T-cell (primary cell): ENCODE data around the gene CGB1. TPM values are rescaled to one million over a fixed set of nuclear protein-coding genes. Genes with fewer than 3 reads are reported as not detected.

Source experiments
- ATAC-seq, 4 experiments: fragments of 200-7000 bp in 3 of 4; fragments of 150-1000 bp in 1 of 4; cut with Tn5 transposase; replicated peaks in 1 of 4; 1 replicate in 3 of 4; 2 replicates in 1 of 4; pipeline ENCODE4 v1.10.0; 2021; ENCODE audit warnings: moderate library complexity in 3 of 4, mild to moderate bottlenecking in 2 of 4, moderate number of reproducible peaks in 1 of 4
- CTCF ChIA-PET, 2 donors: fragments of 300-600 bp; sonication (Branson Sonifier 250); formaldehyde crosslinking; loops; one replicate each; lab custom pipeline; 2022; ENCODE audit warnings: antibody characterized with exemption in 2 of 2; lab: Charles Lee
- POLR2A ChIA-PET, 2 donors: fragments of 300-600 bp; sonication (Branson Sonifier 250); formaldehyde crosslinking; loops; one replicate each; lab custom pipeline; 2022; ENCODE audit warnings: antibody characterized with exemption in 2 of 2; lab: Charles Lee
- DNase-seq, 35 experiments: peaks; one replicate each; pipeline versions ENCODE4 v3.0.0 to v3.0.0-alpha.2; 2013 to 2023
- H3K27ac ChIP-seq: one replicate; pipeline ENCODE4 v1.5.1; 2013; ENCODE audit warnings: low read length
- H3K27me3 ChIP-seq, 2 experiments: replicated peaks in 1 of 2; 1 replicate in 1 of 2; 2 replicates in 1 of 2; pipeline versions ENCODE4 v1.6.1 to v1.7.0; 2013; ENCODE audit warnings: low read length in 1 of 2, mixed read lengths in 1 of 2; ENCODE audit not compliant: control insufficient read depth in 2 of 2, insufficient read depth in 2 of 2; ENCODE audit errors: extremely low read depth in 1 of 2
- H3K36me3 ChIP-seq, 2 donors: 1 replicate in 1 of 2; 2 replicates in 1 of 2; pipeline versions ENCODE4 v1.6.1 to v1.7.0; 2013; ENCODE audit warnings: low read length in 1 of 2; ENCODE audit not compliant: control insufficient read depth in 2 of 2, insufficient read depth in 1 of 2; ENCODE audit errors: extremely low read depth in 1 of 2
- H3K4me1 ChIP-seq, 2 experiments: 1 replicate in 1 of 2; 2 replicates in 1 of 2; pipeline versions ENCODE4 v1.6.1 to v1.7.0; 2013; ENCODE audit warnings: low read length in 2 of 2, mixed read lengths in 1 of 2; ENCODE audit not compliant: insufficient read depth in 2 of 2, control insufficient read depth in 1 of 2; ENCODE audit errors: extremely low read depth in 1 of 2
- H3K4me3 ChIP-seq, 2 donors: 1 replicate in 1 of 2; 2 replicates in 1 of 2; pipeline versions ENCODE4 v1.5.1 to v1.7.0; 2013; ENCODE audit warnings: mild to moderate bottlenecking in 2 of 2, low read length in 1 of 2, moderate library complexity in 1 of 2; ENCODE audit not compliant: control insufficient read depth in 1 of 2; ENCODE audit errors: extremely low read depth in 1 of 2
- H3K9me3 ChIP-seq: 2 replicates; pipeline ENCODE4 v1.7.0; 2013
- H3K27ac Mint-ChIP-seq, 2 donors: one replicate each; pipeline ENCODE4 v1.8.0; 2020 to 2021; ENCODE audit warnings: mild to moderate bottlenecking in 2 of 2, mixed read lengths in 2 of 2
- H3K27me3 Mint-ChIP-seq, 2 donors: one replicate each; pipeline ENCODE4 v1.8.0; 2021 to 2022; ENCODE audit warnings: mixed read lengths in 2 of 2
- H3K36me3 Mint-ChIP-seq: one replicate; pipeline ENCODE4 v1.8.0; 2021; ENCODE audit warnings: mixed read lengths
- H3K4me1 Mint-ChIP-seq, 3 donors: one replicate each; pipeline ENCODE4 v1.8.0; 2020 to 2022; ENCODE audit warnings: mixed read lengths in 3 of 3, mild to moderate bottlenecking in 1 of 3
- H3K4me3 Mint-ChIP-seq, 3 donors: one replicate each; pipeline ENCODE4 v1.8.0; 2020 to 2022; ENCODE audit warnings: mild to moderate bottlenecking in 3 of 3, mixed read lengths in 3 of 3, moderate library complexity in 3 of 3
- H3K9me3 Mint-ChIP-seq, 3 donors: one replicate each; pipeline ENCODE4 v1.8.0; 2020 to 2022; ENCODE audit warnings: mixed read lengths in 3 of 3
- WGBS: methylation state at CpG from one replicate; pipeline ENCODE4 v1.1.5; 2013; ENCODE audit warnings: missing lambda C conversion rate; ENCODE audit not compliant: insufficient coverage; 5-methylcytosine and 5-hydroxymethylcytosine counted together
- total RNA-seq, 35 experiments: library from RNA in 6 of 35; stranded (reverse) in 6 of 35; fragments of 120-200 nt in 1 of 35; gene quantifications; one replicate each; pipeline versions ENCODE4 v1.2.1 to v1.2.4 and lab custom pipeline; 2013 to 2026

CGB1 gene
- total RNA-seq, 5 donors from 2014 or later (not counting 1 experiment from before 2014, with no cell fraction given), result not detected

GRCh38 chr19:48993175-48994034 is 43.3 kb downstream of the CGB1 start, which contains the start of the genes GYS1 and RUVBL2:
Gene GYS1, minus strand, starts transcription at chr19:48993309. Its CDS starts 197 bp downstream, at chr19:48993112.
Gene RUVBL2, plus strand, starts transcription at chr19:48993887. Its CDS starts 25 bp downstream, at chr19:48993912.
- DNase-seq, result peak; percentile 97 to 100 (median 99)
- CTCF ChIA-PET, result interaction anchor here (0.5 to 1.9 kb wide), 46 partner anchors 10 to 857 kb away, joined by 3 to 16 read pairs (median 4); partner anchors contain the start of genes AP2A1 (in 1 of the 2), DBP (in 1 of the 2), HSD17B14 (in 1 of the 2) and LIN7B (in 1 of the 2)
- WGBS, result 0% methylated on average over 44 of the region's 56 CpGs

GRCh38 chr19:48992581-48993174 is 44.0 kb downstream of the CGB1 start:
- Histone ChIP-seq H3K36me3 (peaks cover 0 to 10% of the 10 kb centered on the region in 2 donors), H3K27me3 (no peaks in the 10 kb centered on the region), H3K4me1 (peaks cover 3 to 41% of the 10 kb centered on the region in 2 experiments), H3K9me3 (no peaks in the 10 kb centered on the region), H3K27ac (peak overlapping the region; percentile 72), H3K4me3 (peak overlapping the region; percentile 84 to 95)
- Mint-ChIP-seq H3K36me3 (peaks cover 11% of the 10 kb centered on the region), H3K9me3 (no peaks in the 10 kb centered on the region), H3K4me1 (peaks cover 37 to 57% (median 46%) of the 10 kb centered on the region in 3 donors), H3K4me3 (peak overlapping the region; percentile 92 to 95 (median 94)), H3K27ac (peak overlapping the region; percentile 92 to 95), H3K27me3 (no peaks in the 10 kb centered on the region)
- CTCF ChIA-PET, result interaction anchor here (0.9 to 1.9 kb wide), 18 partner anchors 9 to 858 kb away, joined by 3 to 16 read pairs (median 4); partner anchors contain the start of genes NUCB1 (in 1 of the 2) and PTOV1 (in 1 of the 2)
- POLR2A ChIA-PET, result interaction anchor here in 1 of 2 donors (0.6 to 1.1 kb wide), 3 partner anchors 121 to 882 kb away, joined by 3 to 5 read pairs (median 3); partner anchors contain the start of gene PLA2G4C
- 0% methylated on average over 16 of the region's 20 CpGs for WGBS
- no peak for ATAC-seq
- DNase-seq, result peak in 4 of 35 experiments; percentile 11 to 13 (median 11)

More at GRCh38 chr19:48993175-48994034, 43.3 kb downstream of the CGB1 start, which contains the start of the genes GYS1 and RUVBL2:
- Mint-ChIP-seq H3K27ac (peak within 1 kb of the TSS; percentile 92 to 95), H3K4me1 (peaks cover 40 to 54% (median 46%) of the 10 kb centered on the region in 3 donors), H3K4me3 (peak within 1 kb of the TSS; percentile 92 to 95 (median 94)), H3K27me3 (no peaks in the 10 kb centered on the region), H3K36me3 (peaks cover 11% of the 10 kb centered on the region), H3K9me3 (no peaks in the 10 kb centered on the region)
- Histone ChIP-seq H3K27ac (peak within 1 kb of the TSS; percentile 86), H3K27me3 (no peaks in the 10 kb centered on the region), H3K4me3 (peak within 1 kb of the TSS; percentile 84 to 95), H3K36me3 (peaks cover 0 to 4% of the 10 kb centered on the region in 2 donors), H3K9me3 (no peaks in the 10 kb centered on the region), H3K4me1 (peaks cover 3 to 41% of the 10 kb centered on the region in 2 experiments)
- POLR2A ChIA-PET, result interaction anchor here (0.5 to 1.1 kb wide), 11 partner anchors 31 to 1954 kb away, joined by 3 to 5 read pairs (median 3); partner anchors contain the start of gene NUCB1 (in 1 of the 2)
- peak; percentile 89 to 96 (median 94) for ATAC-seq

- Histone ChIP-seq H3K27me3 (no peaks in the 10 kb centered on the region), H3K4me1 (peaks cover 3 to 41% of the 10 kb centered on the region in 2 experiments), H3K4me3 (peak overlapping the region; percentile 84 to 95), H3K9me3 (no peaks in the 10 kb centered on the region), H3K27ac (no peak overlapping the region), H3K36me3 (peaks cover 0 to 10% of the 10 kb centered on the region in 2 donors)
- Mint-ChIP-seq H3K27ac (peak overlapping the region; percentile 92 to 95), H3K36me3 (peaks cover 14% of the 10 kb centered on the region), H3K9me3 (no peaks in the 10 kb centered on the region), H3K27me3 (no peaks in the 10 kb centered on the region), H3K4me3 (peak overlapping the region; percentile 92 to 95 (median 94)), H3K4me1 (peaks cover 37 to 59% (median 44%) of the 10 kb centered on the region in 3 donors)
- ATAC-seq (no peak), DNase-seq (no peak)
- ChIA-PET CTCF (interaction anchor here in 1 of 2 donors (0.6 to 1.9 kb wide), 3 partner anchors 9 to 232 kb away, joined by 3 to 16 read pairs (median 3); no protein-coding TSS in a partner anchor), POLR2A (interaction anchor here in 1 of 2 donors (0.6 kb wide), 1 partner anchor 882 kb away, joined by 3 read pairs; the partner anchor contains the start of gene PLA2G4C)
- WGBS, result 49% methylated on average over 4 of the region's 8 CpGs
Measured at GRCh38 chr19:48991873-48992580, 44.7 kb downstream of the CGB1 start.

- peaks cover 14% of the 10 kb centered on the region for H3K36me3 Mint-ChIP-seq
- no peaks in the 10 kb centered on the region for H3K9me3 ChIP-seq
- peak overlapping the region in 2 of 3 donors; percentile 17 to 94 for H3K4me3 Mint-ChIP-seq
- H3K4me1 Mint-ChIP-seq, result peaks cover 37 to 59% (median 42%) of the 10 kb centered on the region in 3 donors
- H3K27ac Mint-ChIP-seq, result no peak overlapping the region
- no peaks in the 10 kb centered on the region for H3K27me3 ChIP-seq
- no peaks in the 10 kb centered on the region for H3K9me3 Mint-ChIP-seq
- DNase-seq (no peak), ATAC-seq (no peak)
- WGBS, result 96% methylated on average over 22 of the region's 22 CpGs
- no peak overlapping the region for H3K27ac ChIP-seq
- no peaks in the 10 kb centered on the region for H3K27me3 Mint-ChIP-seq
- H3K36me3 ChIP-seq, result peaks cover 0 to 10% of the 10 kb centered on the region in 2 donors
- ChIA-PET POLR2A (no interaction called here), CTCF (interaction anchor here in 1 of 2 donors (0.6 kb wide), 2 partner anchors 11 to 231 kb away, joined by 3 read pairs; no protein-coding TSS in a partner anchor)
- H3K4me3 ChIP-seq, result no peak overlapping the region
- H3K4me1 ChIP-seq, result peaks cover 3 to 41% of the 10 kb centered on the region in 2 experiments
Measured at GRCh38 chr19:48991011-48991609, 45.6 kb downstream of the CGB1 start.

- POLR2A ChIA-PET, result no interaction called here
- CTCF ChIA-PET, result no interaction called here
Measured at GRCh38 chr19:48990400-48990799, 46.3 kb downstream of the CGB1 start.

More at GRCh38 chr19:48990400-48990799, 46.3 kb downstream of the CGB1 start:
- peak overlapping the region in 1 of 2 donors; percentile 1 for H3K27ac Mint-ChIP-seq
- Histone ChIP-seq H3K9me3 (no peaks in the 10 kb centered on the region), H3K4me1 (peaks cover 3 to 39% of the 10 kb centered on the region in 2 experiments), H3K4me3 (no peak overlapping the region), H3K27ac (no peak overlapping the region), H3K27me3 (no peaks in the 10 kb centered on the region), H3K36me3 (peaks cover 0 to 12% of the 10 kb centered on the region in 2 donors)
- H3K4me3 Mint-ChIP-seq, result no peak overlapping the region
- no peaks in the 10 kb centered on the region for H3K9me3 Mint-ChIP-seq
- H3K4me1 Mint-ChIP-seq, result peaks cover 37 to 58% (median 41%) of the 10 kb centered on the region in 3 donors
- 88% methylated on average over 4 of the region's 4 CpGs for WGBS
- no peaks in the 10 kb centered on the region for H3K27me3 Mint-ChIP-seq
- no peak for DNase-seq
- ATAC-seq, result no peak
- peaks cover 16% of the 10 kb centered on the region for H3K36me3 Mint-ChIP-seq
